Measurements from ENCODE around the gene SNTN.

GRCh38 chr3:63662500-63662899 lies 10.0 kb downstream of the SNTN start:
- TF ChIP-seq POLR2A (IDR thresholded peaks at IDR 0.05) (no peak), CTCF (IDR thresholded peaks at IDR 0.05) (no peak)

All from adrenal gland (tissue), 5 donors.